ENCODE results near the gene HDHD2. TPM values are rescaled to one million over a fixed set of nuclear protein-coding genes. Genes with fewer than 3 reads are reported as not detected.

Gene HDHD2
- polyA plus RNA-seq, 5 donors = 45.8 to 56.6 (median 53.9) TPM

DNA sequence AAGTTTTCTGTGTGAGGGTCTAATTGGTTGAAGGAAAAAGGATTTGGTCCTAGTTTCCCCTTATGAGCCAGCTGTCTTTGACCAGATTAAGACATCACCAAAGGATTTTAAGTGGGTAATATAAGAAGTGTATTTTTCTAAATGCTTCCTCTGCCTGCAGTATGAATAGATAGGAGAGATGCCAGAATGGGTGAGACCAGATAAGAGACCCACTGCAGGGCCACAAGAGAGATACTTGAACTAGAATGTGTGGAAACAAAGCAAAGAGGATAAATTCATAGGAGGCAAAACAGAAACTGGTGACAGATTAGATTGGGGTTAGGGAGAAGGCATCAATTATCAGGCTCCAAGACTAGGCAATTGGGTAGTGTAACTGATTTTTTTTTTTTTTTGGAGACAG is 1.1 kb upstream of the HDHD2 start:
- no peak for DNase-seq

DNA sequence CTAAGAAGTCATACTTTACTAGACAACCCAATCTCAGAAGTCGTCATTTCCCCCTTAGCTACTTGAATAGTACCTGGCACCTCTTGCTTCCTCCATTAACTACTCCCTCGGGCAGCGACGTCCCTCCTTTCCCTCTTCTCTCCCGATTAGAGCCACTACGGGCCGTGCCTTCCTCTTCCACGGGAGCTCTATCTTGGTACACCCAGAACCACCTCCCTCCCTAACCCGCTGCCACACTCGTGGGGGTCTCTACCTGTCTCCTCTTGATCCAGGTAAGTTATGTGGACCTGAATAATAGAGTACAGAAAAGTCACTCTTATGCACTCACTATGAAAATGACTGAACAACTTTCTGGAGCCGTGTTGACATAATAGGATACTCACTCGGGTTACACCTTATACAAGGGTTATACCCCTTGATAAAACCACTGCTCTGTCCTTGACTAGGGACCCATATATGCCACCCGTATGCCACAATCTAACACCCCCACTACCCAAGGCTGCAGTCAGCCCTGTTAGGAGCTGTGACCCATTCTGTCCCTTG is 595 bp upstream of the HDHD2 start:
- peak in 1 of 2 donors; percentile 13 for DNase-seq

DNA sequence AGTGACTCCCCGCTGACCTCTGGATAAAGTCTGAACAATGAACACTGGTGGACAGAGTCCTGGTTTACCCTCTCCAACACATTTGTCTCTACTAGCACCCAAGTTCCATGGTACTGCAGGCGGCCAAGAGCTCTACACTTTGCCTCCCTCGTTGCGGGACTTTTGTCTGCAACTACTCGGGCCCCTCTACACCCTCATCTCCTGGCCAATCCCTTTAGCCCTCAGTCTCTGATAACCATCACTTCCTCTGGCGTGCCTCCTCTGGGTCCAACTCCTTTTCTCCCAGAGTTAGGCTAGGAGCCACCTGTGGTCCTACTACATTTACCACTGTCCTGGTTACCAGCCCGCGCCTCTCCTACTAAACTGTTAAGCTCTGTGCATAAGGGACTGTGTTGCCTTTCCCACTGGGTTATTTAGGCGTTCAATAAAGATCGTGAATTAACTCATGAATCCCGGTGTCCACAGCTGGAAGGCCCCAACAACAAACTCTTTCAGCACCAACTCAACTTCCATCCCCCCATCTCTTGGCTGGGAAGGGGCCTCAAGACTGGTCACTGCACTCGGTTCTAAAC is 757 bp downstream of the HDHD2 start:
- DNase-seq = no peak

DNA sequence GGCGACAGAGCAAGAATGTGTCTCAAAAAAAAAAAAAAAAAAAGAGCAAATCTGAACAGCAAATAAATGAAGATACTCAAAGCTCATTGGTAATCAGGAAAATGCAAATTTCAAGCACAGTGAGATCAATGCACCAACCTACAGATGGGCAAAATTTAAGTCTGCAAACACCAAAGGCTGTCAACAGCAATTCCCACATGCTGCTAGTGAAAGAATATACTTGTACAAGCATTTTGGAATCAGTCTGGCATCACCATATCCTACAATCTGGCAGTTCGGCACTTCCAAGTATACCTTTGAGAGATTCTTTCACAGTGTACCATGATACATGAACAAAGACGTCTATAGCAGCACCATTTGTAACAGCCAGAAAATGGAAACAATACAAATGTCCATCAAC is 4.1 kb downstream of the HDHD2 start:
- DNase-seq = no peak

DNA sequence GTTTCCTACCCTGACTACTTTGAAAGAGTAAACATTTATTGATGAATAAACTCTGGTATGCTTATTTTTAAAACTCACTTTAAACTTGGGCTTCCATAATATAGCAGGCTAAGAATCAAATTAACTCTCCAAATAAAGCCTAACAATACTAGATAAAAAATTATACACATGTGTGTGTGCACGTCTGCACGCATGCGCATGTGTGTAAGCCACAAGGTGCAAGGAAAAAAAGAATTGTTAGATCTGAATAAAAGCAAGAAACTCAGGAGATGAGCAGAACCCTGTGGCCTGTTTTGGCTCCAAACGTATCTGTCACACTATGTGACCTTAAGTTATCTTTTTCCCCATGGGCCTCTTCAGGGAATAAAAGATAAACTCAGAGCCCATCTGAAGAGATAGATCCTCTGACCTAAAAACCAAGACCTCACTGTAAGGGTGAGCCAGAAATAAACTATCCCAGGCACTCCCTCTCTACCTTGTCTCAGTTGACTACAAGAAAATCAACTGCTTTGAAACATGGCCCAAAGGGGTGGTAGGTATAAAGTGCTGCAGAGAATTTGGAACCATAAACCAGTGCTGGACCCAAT is 6.3 kb downstream of the HDHD2 start:
- DNase-seq = no peak

DNA sequence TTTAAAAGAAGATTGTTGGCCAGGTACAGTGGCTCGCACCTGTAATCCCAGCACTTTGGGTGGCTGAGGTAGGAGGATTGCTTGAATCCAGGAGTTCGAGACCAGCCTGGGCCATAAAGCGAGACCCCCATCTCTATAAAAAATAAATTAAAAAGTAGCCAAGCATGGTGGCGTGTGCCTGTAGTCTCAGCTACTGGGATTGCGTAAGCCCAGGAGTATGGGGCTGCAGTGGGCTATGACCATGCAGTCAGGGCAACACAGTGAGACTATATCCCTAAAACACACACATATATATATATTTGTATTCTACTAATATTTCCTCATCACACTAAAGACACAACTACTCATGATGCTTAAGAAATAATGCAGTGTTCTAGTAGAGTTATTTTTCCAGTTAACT is 7.1 kb downstream of the HDHD2 start:
- no peak for DNase-seq

DNA sequence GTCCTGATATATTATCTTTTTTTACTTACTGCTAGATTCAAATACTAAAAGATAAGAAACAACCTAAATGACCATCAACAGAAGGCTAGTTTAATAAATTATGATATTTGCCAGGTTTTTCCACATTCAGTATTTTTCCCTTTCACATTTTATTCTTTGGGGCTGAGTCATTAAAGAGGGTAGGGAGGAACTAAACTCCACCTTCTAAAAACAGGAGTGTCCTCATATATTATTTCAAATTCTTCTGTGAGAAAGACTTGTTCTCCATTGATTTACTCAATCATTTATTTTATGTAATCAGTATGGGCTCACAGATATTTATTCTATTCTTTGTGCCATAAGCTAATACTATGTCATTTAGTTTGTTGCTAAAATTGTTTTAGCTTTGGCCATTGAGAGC is 9.0 kb downstream of the HDHD2 start:
- DNase-seq = no peak

DNA sequence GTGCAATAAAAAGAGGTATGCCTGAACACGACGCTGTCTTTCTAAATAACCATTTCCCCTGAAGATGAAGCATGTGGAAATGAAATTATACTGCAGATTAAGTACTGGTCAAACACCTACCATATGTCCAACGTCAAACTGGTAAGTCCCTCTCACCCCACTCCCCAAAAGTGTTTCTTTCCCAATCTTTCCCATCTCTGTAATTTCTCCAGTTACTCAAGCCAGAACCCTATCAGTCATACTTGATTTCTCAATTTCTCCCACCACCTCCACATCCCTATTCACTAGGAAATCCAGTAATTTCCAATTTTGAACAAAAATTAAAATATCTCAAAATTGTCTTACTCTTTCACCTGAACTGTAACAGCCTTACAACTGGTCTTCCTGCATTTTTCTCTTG is 29.2 kb downstream of the HDHD2 start:
- no peak for DNase-seq

DNA sequence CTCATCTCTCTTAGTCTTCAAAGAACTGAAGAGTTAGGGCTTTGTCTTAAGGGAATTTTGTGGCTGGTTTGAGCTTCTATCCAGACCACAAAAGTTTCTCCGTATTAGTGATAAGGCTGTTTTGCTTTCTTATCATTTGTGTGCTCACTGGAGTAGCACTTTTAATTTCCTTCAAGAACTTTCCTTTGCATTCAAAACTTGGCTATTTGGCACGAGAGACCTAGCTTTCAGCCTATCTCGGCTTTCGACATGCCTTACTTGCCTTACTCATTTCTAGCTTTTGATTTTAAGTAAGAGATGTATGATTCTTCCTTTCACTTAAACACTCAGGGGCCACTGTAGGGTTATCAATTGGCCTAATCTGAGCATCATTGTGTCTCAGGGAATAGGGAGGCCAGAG is 29.9 kb downstream of the HDHD2 start:
- DNase-seq = no peak

DNA sequence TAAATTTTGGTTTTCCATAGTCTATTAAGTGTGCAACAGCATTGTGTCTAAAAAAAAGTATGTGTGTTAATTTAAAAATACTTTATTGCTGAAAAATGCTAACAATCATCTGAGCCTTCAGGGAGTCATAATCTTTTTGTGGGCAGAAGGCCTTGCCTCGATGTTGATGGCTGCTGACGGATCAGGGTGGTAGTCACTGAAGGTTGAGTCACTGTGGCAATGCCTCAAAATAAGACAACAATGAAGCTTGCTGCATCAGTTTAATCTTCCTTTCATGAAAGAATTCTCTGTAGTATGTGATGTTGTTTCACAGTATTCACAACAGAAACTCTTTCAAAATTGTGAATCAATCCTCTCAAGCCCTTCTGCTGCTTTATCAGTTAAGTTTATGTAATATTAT is 31.3 kb downstream of the HDHD2 start:
- no peak for DNase-seq

DNA sequence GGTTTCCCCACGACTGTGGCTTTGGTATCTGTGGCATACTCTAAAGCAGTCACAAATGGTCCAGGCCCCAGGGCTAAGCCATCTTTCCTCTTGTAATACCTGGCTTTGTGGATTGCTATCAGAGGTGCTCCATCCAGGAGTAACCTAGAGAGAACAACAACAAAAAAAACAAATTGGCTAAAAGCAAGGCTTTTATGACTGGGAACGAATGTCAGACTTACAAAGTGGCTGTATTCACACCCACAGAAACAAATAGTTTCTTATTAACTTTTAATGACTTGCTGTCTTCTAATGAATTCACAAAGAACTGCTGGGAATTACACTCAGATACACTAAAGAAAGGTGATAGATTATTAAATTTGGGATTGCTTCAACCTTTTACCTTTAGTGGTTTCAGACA is 35.1 kb downstream of the HDHD2 start:
- no peak for DNase-seq

DNA sequence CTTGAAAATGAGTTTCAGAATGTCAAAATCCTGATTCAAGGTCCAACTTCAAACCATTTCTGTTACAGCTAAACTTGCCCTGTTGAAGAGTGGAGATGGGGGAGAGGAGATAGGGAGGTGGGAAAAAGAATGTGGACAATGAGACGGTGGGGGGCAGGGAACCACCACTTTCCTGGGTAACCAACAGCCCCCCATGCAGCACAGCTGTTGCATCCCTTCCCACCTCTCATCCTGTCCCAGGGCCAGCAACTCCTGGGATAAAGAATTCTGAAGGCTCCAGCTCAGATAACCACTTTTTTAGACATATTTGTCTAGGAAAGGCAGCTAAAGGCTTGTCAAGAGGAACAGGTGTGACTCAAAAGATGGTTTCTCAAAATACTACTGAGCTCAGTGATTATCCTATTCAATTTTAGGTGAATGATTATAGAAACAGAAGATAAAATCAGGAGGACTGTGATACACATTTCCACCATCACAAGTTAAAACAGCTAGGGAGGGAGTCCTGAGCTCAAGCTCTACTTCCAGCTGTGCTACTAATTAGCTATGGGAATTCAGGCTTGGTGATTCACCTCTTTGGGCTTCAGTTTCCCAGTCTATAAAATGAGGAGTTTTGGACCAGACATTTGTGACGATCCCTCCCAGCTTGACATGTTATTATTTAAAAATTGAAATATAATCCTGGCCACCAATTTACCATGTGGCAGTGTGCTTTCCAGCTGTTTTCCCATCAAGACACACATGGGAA is 36.3 kb downstream of the HDHD2 start:
- DNase-seq = no peak

DNA sequence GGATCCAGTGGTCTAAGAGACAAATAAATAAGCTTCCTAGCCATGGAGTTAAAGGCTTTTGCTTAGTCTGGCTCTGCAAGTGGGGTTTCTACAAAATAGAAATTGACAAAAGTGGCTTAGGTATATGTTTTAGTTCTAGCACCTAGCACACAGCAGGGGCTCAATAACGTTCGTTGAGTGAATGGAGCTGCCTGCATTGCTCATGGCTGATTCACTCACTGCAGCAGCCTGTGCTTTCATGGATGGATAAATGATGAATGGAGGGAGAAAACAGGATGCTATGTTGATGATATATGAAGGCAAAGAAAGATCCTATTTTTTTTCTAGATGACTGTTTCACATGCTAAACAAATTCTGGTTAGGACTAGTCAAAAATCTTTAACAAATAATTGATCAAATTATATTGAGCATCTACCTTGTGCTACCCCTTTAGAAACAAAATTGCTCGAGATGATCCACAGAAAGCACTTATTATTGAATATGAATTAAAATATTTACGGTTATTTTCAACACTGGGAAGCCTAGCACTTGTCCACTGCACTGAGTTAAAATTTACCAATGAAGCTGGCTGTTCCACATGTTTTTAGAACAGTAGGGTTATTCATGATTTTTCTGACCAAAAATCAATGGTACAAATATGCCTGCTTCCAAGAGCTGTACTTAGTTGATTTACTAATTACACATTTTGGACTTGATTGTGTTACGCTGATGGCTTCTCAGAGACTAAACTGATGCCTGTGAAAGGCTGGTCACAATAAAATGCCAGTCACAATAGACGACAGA is 39.6 kb downstream of the HDHD2 start:
- DNase-seq = no peak

DNA sequence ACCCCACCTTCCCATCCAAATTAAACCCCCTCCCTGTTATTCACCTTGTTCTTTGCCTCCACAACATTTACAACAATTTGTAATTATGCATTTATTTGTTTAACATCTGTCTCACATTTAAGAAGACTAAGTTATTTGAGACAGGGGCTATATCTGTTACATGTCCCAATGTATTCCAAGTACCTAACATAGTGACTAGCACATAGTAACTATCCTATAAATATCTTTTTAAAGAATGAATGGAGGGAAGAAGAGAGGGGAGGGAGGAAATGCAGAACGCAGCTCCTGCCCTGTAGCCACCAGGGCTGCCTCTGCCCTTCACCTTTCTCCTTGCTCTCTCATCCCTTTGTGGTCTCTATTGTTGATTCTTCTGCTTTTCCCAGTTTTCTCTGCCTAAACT is 40.6 kb downstream of the HDHD2 start:
- no peak for DNase-seq

DNA sequence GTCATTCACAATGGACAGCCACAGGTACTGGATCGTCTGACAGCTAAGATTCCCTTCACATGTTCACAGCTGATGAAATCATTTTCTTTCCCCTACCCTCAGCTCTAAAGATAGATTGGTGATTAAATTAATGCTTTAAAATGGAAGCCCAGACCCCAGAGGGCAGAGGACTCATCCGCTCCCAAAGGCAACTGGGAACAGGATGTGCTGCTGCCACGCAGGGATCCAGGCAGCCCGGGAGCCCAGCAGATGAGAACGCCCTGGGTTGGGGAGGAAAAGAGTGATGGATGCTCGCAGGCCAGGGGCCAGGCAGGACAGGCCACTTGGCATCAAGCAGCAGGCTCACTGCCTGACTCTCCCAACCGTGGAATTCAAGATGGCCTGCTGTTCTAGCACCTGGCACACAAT is 41.3 kb downstream of the HDHD2 start:
- no peak for DNase-seq

DNA sequence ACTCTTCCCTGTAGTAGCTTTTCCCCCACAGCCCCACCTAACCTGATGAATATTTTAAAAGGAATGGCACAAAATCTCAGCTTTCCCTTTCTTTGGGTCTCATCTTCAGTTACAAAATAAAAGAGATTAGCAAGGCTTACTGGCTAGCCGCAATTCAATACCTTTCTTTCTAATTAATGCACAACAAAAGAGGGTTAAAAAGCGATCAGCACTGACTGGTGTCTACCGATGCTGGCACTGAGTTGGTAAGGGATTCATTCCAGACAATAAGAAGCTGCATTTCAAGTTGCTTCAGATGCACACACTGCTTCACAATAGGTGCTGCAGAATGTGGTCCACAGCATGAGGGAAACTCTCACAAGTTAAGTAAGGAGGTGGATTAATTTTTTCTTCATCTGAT is 41.9 kb downstream of the HDHD2 start:
- no peak for DNase-seq

DNA sequence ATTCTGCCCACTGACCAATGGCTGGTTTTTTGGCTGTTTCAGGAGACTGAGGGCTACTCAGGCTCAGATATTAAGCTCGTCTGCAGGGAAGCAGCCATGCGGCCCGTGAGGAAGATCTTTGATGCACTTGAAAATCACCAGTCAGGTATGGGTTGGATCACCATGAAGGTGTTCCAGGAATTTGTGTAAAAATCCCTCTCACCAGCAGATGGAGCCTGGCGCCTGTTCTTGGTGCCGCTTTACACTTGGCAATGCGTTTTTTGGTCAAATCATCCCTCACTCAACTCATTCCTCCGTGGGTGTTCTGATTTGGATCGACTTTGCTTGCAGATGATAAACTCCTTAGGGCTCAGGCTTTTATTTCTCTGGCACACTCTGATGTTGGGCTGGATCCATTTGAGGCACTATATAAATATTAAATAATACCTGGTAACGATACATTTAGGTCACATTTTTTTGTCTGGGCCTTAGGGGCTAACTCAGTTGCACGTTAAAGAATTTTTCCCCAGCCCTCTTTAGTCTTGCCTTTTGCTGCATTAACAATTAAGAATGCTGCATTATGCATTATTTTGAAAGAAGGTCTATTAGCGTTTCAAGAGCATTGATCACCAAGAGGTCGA is 50.0 kb downstream of the HDHD2 start:
- DNase-seq = peak; percentile 21 to 38

DNA sequence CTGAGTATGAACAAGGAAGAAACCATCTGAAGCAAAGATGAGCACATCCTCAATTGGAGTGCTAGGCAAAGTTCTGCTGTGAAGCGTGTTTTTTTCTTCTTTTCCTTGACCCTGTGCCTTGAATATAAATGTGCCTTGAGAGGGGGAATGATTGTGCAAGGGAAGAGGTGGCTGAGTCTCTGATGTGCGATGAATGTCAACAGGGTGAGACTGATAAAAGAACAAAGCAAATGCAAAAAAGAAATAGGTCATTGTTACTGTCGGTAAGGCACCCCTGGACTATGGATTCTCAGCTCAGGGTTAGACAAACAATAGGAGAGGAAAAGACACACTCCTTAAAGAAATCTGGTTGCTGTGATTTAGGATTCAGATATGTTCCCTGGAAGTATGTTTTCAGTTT is 54.5 kb downstream of the HDHD2 start:
- DNase-seq = no peak

DNA sequence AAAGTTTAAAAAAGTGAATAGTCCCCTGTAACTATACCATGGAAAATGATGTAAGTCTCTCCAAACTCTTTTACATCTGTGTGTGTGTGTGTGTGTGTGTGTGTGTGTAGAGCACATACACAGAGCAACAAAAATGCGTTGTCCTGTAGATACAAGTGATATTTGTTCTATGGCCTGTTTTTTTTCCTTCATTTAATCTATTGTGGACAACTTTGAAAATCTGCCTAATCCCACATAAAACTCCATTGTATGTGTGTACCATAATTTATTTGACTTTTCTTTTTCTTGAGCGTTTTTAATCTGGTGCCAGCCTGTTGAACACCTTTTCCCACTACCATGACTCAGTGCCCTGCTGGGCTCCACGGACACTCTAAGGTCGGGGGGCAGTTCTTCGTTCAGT is 62.6 kb downstream of the HDHD2 start:
- DNase-seq = no peak

DNA sequence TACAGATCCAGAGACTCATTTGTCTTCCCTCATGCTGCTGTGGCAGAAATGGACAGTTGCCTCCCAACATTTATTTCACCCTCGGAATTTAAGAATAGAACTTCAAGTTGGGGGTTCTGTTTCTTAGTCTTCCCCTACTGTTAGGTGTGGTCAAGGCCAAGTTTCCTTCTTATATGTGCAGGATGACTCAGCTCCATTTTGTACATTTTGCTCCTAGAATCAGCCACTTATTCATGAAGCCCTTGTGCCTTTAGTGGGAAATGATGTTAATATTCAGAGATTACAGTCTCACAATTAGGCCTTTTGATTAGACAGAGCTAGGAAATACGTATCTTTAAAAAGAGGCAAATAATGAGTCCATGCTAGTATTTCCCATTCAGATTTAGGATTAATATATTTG is 68.7 kb downstream of the HDHD2 start:
- DNase-seq = no peak

DNA sequence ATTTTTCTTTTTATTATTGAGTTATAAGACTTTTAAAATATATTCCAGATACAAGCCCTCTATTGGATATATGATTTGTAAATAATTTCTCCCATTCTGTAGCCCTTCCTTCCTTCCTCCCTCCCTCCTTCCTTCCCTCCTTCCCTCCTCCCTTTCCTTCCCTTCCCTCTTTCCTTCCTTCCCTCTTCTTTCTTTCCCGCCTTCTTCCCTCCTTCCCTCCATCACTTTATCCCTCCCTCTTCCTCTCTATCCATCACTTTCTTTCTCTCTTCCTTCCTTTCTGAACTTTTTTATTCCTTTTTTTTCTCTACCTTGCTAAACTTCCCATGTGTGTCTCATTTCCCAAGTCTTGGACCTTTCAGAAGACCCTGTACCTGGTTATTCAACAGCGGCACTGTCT is 69.4 kb downstream of the HDHD2 start:
- no peak for DNase-seq

DNA sequence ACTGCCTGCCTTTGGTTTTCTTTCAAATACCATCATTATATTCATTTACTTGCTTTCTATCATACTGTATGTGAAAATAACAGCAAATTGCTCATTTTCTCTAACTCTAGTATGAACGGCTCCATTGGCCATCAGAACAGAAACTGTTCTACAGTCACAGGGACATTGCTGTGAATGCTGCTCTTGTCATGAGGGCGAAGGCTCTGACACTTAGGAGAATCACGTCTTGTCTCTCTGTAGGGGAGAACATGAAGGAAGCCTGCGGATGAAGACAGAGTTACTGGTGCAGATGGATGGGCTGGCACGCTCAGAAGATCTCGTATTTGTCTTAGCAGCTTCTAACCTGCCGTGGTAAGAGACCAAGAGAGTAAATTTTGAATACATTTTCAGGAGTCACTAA is 73.2 kb downstream of the HDHD2 start:
- no peak for DNase-seq

All from right lung (tissue), 5 donors.